Measurements from ENCODE around the gene DOCK1.

DOCK1 gene

DNA sequence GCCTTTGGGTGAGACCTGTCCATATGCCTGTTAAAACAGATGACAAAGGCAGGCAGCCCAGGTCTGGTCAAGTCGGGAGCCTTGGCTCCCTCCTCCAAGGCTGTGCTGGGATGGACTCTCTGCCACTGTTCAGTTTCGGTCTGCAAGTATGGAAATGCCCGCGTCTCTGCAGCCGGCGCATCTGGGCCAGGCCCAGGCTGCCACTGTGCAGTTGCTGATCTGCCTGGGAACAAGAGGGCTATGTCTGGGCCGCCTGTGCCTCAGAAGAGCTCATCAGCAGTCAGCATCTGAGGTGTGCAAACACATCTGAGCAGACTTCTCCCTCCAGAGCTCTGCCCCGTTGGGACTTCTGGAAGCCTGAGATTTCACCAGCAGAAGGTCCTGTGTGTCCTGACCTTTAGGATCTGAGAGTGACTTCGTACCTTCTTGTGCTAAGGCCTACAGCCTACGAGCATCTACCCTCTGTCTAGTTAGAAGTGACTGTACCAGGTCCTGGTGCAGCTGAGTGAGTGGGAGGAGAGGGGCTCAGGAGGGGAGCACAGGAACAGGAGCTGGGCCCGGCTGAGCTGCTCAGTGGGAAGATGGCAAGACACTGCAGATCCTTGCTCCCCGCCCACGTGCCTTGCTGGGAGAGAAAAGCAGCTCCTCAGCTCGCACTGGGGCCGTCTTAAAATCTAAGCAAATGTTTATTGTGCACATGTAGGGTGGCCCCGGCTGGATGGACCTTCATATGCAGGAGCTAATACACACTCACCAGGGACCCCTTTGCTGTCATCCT is 50.9 kb downstream of the DOCK1 start:
- no peak for DNase-seq

DNA sequence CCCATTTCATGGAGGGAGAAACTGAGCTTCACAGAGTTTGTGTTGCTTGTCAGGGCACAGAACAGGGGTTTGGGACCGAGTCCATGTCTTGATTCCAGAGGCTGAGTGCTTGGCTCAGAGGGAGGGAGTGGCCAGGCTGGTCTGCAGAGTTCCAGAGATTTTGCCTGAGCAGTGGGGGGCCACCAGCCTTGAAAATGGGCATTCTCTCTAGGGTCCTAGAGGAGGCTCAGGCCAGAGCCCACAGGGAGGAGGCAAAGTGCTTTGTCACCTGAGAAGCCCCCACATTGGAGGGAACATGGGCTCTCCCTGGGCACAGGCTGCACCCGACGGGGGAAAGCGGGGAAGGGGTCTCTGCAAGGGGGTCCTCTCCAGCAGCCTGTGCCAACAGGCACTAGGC is 51.5 kb downstream of the DOCK1 start:
- DNase-seq = no peak

- DNase-seq = no peak
Measured at GRCh38 chr10:126957111-126957510, 51.9 kb downstream of the DOCK1 start.

GRCh38 chr10:126959431-126959830 is 54.2 kb downstream of the DOCK1 start:
- DNase-seq = no peak

DNA sequence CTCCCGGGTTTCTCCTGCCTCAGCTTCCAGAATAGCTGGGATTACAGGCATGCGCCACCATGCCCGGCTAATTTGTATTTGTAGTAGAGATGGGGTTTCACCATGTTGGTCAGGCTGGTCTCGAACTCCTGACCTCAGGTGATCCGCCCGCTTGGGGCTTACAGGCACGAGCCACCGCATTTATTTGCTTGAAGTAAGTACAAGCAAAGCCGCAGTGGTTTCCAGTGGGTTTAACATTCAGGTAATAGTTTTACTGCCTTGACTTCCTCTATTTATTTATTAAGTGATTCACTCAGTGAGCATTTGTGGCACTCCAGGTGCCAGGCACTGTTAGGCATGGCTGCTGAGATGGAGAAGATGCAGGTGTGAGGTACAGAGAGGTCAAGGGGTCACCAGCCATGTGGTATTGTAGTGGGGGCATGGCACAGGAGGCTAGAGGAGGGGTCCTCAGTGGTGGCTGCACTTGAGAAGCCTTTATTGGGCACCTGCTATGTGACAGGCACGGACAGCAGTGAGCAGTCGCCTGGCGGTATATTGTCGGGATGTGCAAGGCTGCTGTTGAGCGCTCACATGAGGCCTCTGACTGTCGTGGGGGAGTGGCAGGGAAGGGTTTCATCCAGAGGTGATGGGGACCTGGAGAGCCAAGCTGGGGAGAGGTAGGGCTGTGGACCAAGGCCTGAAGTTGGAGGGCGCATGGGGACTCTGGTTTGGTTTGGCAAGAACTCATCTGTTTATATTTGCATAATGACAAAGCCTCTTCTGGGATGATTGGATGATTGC is 54.9 kb downstream of the DOCK1 start:
- no peak for DNase-seq

DNA sequence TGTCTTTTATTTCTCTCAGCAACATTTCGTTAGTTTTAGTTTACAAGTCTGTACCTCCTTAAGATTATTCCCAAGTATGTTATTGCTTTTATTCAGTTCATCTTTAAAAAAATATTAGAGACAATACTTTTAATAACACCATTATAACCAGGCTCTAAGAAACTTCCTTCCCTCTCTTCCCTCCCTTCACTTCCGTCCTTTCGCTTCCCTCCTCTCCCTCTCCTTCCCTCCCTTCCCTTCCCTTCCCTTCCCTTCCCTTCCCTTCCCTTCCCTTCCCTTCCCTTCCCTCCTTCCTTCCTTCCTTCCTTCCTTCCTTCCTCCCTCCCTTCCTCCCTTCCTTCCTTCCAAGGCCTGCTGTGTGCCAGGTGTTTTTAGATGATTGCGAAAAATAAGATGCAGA is 58.1 kb downstream of the DOCK1 start:
- DNase-seq = no peak

GRCh38 chr10:126964190-126964589 is 59.0 kb downstream of the DOCK1 start:
- DNase-seq = no peak

DNA sequence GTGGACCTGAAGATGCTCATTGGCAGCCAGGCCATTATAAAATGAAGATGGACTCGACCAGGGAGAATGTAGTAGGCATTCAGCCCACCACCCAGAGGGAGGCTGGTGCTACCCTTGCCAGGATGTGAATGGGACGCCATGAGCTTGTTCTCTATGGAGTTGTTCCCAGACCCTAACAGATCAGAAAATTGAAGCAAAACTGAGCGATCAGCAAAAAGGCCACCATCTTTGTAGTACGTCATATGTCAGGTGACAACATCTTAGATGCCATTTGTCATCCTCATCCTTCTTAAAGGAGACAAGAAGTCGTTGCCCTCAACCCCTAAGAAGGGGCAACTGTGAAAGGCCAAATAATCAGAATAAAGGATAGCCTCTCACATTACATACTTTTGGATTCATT is 61.7 kb downstream of the DOCK1 start:
- no peak for DNase-seq

DNA sequence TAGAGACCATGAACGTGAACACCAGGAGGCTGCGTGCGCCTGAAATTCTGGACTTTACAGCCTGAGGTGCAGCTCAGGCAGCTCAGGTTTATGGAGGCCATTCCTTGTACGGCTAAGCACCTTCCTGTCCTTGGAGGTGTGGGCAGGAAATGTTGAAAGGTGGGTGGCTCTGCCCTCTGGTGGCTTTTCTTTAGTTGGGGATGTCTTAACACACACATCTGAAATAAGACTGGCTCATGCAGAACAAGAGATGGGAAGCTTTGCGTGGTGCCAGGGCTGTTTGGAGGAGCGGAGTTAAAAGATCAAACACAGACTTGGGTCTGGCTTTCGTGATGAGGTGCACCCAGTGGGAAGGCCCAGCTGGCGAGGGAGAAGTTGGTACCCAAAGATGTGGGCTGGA is 64.1 kb downstream of the DOCK1 start:
- no peak for DNase-seq

GRCh38 chr10:126972635-126973414 is 67.6 kb downstream of the DOCK1 start:
- no peak for DNase-seq

DNA sequence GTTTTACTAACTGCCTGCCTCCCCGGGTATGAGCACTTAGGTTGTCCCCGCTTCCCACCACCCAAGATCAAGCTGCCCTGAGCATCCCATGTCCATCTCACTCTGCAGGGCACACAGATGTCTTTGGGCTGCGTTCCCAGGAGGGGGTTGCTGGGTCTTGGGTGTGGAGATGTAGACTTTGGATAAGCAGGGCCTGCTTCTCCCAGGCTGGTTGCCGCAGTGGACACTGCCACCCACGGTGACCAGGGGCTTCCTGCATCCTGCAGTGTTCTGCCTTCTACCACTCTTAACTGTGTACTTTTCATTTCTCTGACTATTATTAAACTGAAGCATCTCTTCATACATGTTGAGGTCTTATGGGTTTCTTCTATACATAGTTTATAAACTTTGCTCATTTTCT is 70.0 kb downstream of the DOCK1 start:
- DNase-seq = no peak

GRCh38 chr10:126977216-126977615 is 72.0 kb downstream of the DOCK1 start:
- no peak for DNase-seq

DNA sequence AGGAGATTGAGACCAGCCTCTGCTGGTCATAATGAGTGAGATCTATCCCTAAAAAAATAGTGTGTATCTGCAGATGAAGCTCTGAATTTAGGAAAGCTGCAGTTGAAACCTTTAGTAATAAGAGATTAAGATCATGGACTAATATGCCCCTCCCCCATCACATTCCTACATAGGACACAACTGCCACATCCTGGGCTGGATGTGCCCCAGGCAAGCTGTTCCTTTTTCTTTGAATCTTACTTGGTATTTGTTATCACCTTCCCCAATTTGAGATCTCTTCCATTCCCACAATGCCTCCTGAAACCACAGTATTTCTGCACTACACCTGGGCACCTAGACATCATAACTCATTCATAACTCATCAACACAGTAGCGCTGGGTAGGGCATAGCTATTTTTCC is 74.1 kb downstream of the DOCK1 start:
- no peak for DNase-seq

DNA sequence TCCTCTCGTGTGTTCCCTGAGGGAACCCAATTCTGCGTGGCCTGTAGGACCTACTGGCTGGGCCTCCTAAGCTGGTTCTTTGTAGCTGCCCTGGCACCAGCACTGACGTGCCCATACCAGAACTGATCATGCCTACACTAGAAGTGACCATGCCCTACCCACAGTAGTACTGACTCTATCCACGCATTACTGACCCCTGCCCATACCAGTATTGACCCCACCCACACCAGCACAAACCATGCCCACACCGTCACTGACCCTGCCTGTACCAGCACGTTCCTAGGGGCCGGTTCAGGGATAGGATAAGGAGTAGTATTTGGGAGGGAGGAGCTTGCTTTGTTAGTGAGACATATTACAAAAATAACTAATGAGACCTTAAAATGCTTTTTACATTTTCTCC is 88.0 kb downstream of the DOCK1 start:
- DNase-seq = no peak

- DNase-seq = no peak
Measured at GRCh38 chr10:126997801-126998590, 92.8 kb downstream of the DOCK1 start.

DNA sequence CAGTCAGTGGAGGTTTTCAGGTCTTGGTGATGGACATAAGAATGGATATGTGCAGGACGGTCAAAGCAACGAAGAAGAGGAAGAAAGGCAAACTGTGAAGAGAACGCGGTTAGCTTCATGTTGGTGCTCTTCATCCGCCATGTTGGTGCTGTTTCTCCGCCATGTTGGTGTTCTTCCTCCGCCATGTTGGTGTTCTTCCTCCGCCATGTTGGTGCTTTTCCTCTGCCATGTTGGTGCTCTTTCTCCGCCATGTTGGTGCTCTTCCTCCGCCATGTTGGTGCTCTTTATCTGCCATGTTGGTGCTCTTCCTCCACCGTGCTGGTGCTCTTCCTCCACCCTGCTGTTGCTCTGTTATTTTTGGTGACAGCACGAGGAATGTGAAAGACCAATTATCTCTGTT is 95.4 kb downstream of the DOCK1 start:
- DNase-seq = no peak

- DNase-seq = no peak
Measured at GRCh38 chr10:127003032-127003685, 97.9 kb downstream of the DOCK1 start.

DNA sequence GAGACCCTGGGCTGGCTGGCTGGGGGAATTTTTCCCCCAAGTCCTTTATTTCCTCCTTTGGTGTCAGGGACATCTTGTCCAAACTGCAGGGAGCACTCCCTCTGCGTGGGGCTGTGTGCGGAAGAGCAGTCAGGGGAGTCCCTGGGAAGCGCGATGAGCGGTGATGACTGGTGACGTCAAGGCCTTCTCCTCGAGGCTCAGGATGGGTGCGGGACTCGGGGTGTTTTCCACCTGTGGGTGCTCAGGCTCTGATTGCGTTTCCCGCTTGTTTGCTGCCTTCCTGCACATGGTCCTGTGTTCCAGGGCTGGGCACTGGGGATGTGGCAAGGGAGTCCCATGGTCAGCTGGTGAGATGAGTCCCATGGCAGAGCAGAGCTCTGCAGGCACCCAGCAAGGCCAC is 101.2 kb downstream of the DOCK1 start:
- DNase-seq = no peak

GRCh38 chr10:127009366-127009765 is 104.1 kb downstream of the DOCK1 start:
- DNase-seq = no peak

DNA sequence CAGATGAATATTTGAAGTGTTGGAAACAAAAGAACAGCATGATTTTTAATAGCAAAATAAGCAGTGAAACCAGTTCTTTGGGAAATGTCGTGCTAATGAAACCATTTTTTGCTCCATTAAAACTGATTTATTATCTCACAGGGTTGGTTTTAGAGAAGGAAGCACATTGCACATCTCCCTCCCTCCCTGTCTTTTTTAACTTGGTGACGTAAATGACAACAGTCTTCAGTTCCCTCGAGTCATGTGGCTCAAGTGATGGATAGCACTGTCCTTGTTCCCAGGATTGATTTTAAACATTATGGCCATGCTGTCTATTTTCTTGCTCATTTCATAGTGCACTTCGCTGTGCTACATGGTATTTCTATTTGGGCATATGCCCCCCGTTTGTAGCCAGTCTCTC is 105.9 kb downstream of the DOCK1 start:
- DNase-seq = no peak

DNA sequence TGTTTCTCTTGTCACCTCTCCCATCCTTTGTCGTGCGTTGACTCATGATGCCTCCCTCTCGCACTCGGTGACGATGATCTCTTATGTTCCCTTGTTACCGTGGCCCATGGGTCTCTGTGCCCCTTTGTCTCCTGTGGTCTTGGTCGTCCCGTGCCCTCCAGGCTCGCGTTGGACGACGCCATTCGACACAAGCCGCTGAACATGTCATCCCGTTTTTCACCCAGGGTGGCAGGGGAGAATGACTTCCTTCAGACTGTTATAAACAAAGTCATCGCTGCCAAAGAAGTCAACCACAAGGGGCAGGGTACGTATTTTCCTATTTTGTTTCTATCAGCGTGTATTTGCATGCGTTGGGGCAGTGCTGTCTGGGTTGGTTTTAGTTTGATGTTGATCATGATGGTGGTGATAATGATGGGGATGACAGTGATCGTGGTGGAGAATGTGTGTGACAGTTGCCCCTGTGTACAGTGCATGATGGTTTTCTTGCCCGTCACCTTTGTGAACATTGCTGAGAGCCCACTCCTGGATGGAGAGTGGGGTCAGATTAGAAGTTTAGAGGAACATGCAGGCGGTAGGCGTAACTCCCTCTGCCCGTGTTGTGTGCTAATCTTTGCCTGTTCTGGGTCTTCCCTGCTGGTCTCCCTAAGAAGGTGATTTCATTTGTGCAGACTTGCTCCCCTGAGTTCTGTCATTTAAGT is 107.0 kb downstream of the DOCK1 start:
- no peak for DNase-seq

GRCh38 chr10:127012769-127013152 is 107.5 kb downstream of the DOCK1 start:
- DNase-seq = no peak

All from activated CD4-positive, alpha-beta T cell treated with anti-CD3 and anti-CD28 coated beads, Interleukin-2, amount 50 U/mL, for 4 hours (primary cell).